ENCODE measurements around the gene ZFP82.

GRCh38 chr19:36371886-36372285, 46.6 kb downstream of the ZFP82 start:
- no peak for TF ChIP-seq ZBTB33 (IDR thresholded peaks at IDR 0.05; ENCODE audit: extremely low read depth, insufficient replicate concordance, low read length)
- no peak for TF ChIP-seq POLR2A (IDR thresholded peaks at IDR 0.05; ENCODE audit: borderline replicate concordance, extremely low read depth, insufficient read depth, insufficient read length)
- no peak for TF ChIP-seq CTCF (IDR thresholded peaks at IDR 0.05 in 2 of 3, conservative IDR thresholded peaks at IDR 0.05 in 1 of 3; ENCODE audit: borderline replicate concordance in 1 of 3, insufficient read depth in 1 of 3, low read depth in 2 of 3, low read length in 2 of 3)
- no peak for TF ChIP-seq CEBPB (IDR thresholded peaks at IDR 0.05; ENCODE audit: low read depth)
- no peak for TF ChIP-seq ZFX (IDR thresholded peaks at IDR 0.05)
- no peak for TF ChIP-seq ATF3 (IDR thresholded peaks at IDR 0.05)
- TF ChIP-seq ZNF274 (IDR thresholded peaks at IDR 0.05; ENCODE audit: low read depth, low read length), result no peak
- TF ChIP-seq YY1 (IDR thresholded peaks at IDR 0.05; ENCODE audit: extremely low read depth, insufficient replicate concordance, low read depth, low read length), result no peak
- no peak for TF ChIP-seq FOSL1 (IDR thresholded peaks at IDR 0.05; ENCODE audit: low read depth)
- no peak for TF ChIP-seq EZH2 (IDR thresholded peaks at IDR 0.05)
- TF ChIP-seq POLR2AphosphoS5 (IDR thresholded peaks at IDR 0.05; ENCODE audit: low read depth, low read length), result no peak
- no peak for TF ChIP-seq JUND (IDR thresholded peaks at IDR 0.05)
- no peak for TF ChIP-seq MAX (IDR thresholded peaks at IDR 0.05)
